Astrocyte of the spinal cord (primary cell): Measurements from ENCODE around the gene OR6N1.

ENCODE experiments used
- DNase-seq: peaks from one replicate; pipeline ENCODE4 v3.0.0; 2011; ENCODE audit warnings: low read depth, low spot score
- H3K4me3 ChIP-seq: 2 replicates; pipeline ENCODE4 v1.5.1; 2011; ENCODE audit warnings: low read depth, mild to moderate bottlenecking, low read length, moderate library complexity
- in situ Hi-C: cut with HindIII; loops from 2 replicates; pipeline ENCODE4 v1.10.0; 2017; ENCODE audit warnings: low sequenced_read_pairs
- TF ChIP-seq, protein P1 (sequence below): IDR thresholded peaks from 2 replicates; pipeline ENCODE4 v1.5.1; 2012; ENCODE audit warnings: low read depth, mild to moderate bottlenecking, low read length, inconsistent platforms

The OR6N1 gene

DNA sequence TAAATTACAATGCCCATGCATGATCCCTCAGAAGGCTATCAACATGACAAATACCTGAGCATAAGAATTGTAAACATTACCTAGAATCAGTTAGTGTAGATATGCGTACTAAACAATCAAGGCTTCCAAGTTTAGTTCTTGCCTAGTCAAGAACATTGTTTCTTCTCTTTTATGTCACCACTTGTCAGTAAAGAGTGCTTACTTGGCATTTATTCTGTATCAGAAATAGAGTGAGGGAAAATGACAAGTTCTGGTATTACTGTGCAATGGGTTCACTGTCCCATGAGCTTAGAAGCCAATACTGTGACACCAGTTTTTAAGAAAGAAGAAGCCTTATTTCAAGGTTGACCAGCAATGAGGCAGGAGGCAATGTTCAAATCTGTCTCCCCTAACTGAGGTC, 31.7 kb upstream of the OR6N1 start:
- H3K4me3 ChIP-seq: no peak overlapping the region
- in situ Hi-C loops: no loop called here
- no peak for DNase-seq
- TF ChIP-seq, protein P1, sequence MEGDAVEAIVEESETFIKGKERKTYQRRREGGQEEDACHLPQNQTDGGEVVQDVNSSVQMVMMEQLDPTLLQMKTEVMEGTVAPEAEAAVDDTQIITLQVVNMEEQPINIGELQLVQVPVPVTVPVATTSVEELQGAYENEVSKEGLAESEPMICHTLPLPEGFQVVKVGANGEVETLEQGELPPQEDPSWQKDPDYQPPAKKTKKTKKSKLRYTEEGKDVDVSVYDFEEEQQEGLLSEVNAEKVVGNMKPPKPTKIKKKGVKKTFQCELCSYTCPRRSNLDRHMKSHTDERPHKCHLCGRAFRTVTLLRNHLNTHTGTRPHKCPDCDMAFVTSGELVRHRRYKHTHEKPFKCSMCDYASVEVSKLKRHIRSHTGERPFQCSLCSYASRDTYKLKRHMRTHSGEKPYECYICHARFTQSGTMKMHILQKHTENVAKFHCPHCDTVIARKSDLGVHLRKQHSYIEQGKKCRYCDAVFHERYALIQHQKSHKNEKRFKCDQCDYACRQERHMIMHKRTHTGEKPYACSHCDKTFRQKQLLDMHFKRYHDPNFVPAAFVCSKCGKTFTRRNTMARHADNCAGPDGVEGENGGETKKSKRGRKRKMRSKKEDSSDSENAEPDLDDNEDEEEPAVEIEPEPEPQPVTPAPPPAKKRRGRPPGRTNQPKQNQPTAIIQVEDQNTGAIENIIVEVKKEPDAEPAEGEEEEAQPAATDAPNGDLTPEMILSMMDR: no peak

DNA sequence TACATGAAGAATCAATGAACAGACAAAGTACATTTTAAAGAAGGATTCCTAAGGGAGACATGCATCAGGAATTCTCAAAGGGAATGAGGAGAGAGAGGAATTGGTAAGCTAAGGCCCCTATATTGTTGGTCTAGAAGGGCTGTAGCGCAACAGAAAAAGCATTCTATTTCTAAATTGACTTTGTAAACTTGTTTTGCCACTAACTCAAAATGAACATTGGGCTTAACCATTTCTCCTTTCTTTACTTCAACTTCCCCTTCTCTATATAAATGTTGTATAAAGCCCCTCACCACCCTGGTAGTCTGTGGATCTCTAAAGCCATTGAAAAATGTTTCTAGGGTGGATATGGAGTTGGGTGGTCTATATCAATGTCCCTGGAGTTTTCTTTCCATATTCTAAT, 29.4 kb upstream of the OR6N1 start:
- in situ Hi-C loops: no loop called here
- DNase-seq: no peak
- TF ChIP-seq, protein P1: no peak
- no peak overlapping the region for H3K4me3 ChIP-seq

DNA sequence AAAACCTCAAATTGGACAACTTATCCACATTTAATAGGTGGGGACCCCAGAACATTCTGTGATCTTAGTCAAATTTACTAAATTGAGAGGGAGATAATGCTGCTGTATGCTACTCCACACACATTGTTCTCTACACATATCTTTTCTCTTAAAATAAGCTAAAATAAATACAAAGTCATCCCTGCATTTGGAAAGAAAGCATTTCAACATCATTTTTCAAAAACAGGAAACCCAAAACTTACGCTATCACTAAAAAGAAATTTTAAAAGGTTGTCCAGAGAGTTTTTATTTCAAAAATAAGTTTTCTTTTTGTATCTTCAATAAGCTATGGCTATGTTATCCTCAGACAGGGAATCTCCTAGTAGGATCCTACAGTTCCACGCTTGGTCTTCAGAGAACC, 28.5 kb upstream of the OR6N1 start:
- H3K4me3 ChIP-seq: no peak overlapping the region
- TF ChIP-seq, protein P1: no peak
- in situ Hi-C loops: no loop called here
- DNase-seq: no peak

DNA sequence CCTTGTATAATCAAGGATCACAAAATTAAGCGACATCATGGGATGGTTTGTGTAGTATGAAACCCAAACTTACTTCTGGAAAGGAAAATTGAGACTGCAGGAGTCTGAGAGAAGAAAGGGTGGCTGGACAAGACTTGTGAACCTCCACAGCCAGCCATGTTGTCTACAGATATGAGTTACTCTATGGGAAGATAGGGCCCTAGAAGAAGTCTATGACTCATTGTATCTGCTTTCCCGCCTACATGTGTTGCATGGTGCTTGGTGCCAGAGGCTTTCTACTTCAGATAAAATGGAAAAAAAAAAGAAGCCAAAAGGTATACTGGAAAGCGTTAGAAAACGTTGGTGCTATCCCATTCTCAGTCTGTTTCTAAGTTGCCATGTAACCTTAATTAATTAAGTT, 27.7 kb upstream of the OR6N1 start:
- DNase-seq: no peak
- H3K4me3 ChIP-seq: no peak overlapping the region
- TF ChIP-seq, protein P1: no peak
- in situ Hi-C loops: no loop called here

DNA sequence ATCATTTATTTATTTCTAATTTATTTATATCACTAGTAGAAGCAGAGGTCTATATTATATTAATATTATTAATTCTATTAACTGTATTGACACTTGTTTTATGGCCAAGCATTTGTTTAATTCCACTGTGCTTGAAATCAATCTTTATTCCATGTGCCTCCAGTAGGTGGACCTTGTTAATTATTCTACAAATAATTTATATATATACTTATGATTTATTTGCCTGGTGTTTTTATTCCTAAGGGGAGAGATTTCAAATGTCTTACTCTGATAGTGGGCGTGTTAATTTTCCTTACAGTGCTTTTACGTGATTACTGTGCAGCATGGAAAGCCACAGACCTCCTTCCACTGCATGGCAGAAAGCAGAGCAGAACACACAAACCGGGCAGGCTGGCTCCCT, 26.5 kb upstream of the OR6N1 start:
- no peak for DNase-seq
- no peak overlapping the region for H3K4me3 ChIP-seq
- TF ChIP-seq, protein P1: no peak
- in situ Hi-C loops: no loop called here

DNA sequence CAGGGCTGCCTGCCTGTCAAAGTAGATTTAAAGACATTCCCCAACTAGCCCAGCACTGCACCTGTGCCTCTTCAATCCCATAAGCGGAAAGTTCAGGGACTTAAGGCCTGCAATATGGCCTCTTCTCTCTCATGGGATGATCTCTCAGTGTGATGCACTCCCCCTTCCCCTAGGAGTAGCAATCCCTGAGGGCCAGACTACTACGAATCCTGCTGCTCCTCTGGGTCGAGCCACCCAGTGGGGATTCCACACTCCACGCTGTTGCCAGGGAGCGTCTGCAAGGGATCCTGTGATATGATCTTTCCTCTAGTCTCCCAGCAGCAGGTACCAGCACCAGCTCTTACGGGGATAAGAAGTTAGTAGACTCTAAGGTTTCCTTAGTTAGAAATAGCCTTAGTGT, 22.3 kb upstream of the OR6N1 start:
- TF ChIP-seq, protein P1: no peak
- no peak for DNase-seq
- in situ Hi-C loops: no loop called here
- H3K4me3 ChIP-seq: no peak overlapping the region

DNA sequence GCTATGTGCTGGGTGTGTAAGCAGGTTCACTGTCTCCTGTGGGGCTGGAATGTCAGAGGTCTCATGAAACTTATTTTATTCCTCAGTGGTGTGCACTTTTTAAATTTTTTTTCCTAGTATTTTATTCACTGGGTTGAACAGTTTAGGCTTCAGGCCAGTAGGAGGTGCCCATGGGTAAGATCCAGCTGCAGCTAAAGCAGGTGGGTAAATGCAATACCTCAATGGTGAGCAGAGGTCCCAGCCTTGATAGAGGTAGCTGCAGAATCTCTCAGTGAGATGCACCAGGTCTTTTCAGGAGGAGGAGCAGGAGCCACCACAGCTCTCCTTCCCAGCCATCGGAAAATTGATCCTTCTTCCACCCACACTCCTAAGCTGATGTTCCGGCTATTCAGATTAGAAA, 21.6 kb upstream of the OR6N1 start:
- in situ Hi-C loops: no loop called here
- DNase-seq: no peak
- no peak overlapping the region for H3K4me3 ChIP-seq
- TF ChIP-seq, protein P1: no peak
